ENCODE results near the gene VPS16. TPM values are rescaled to one million over a fixed set of nuclear protein-coding genes. Genes with fewer than 3 reads are reported as not detected.

VPS16 gene
- total and polyA plus RNA-seq, 11 donors, result 13.9 to 28.6 (median 19.7) TPM

- Histone ChIP-seq H3K4me1 (peaks cover 0 to 7% (median 0%) of the 10 kb centered on the region in 12 donors), H3K36me3 (no peaks in the 10 kb centered on the region), H3K27me3 (peaks cover 9 to 71% (median 32%) of the 10 kb centered on the region in 9 donors), H3K9me3 (no peaks in the 10 kb centered on the region), H3K4me3 (no peak overlapping the region), H3K27ac (no peak overlapping the region)
- 78 to 87% (median 84%) methylated on average over 4 to 11 of the region's 11 CpGs for WGBS, 4 donors
- intact Hi-C loops (cut with DNase I), result no loop called here
- no peak for ATAC-seq
- TF ChIP-seq CTCF (IDR thresholded peaks at IDR 0.05) (no peak), POLR2A (IDR thresholded peaks at IDR 0.05) (no peak)
- DNase-seq, result no peak
These were observed 45.6 kb upstream of the VPS16 start for GRCh38 chr20:2794866-2795447.

GRCh38 chr20:2795451-2795850 lies 45.1 kb upstream of the VPS16 start:
- DNase-seq, result no peak
- intact Hi-C loops (cut with DNase I), result no loop called here
- WGBS, 4 donors, result 82 to 87% (median 85%) methylated on average over 19 to 24 of the region's 24 CpGs

GRCh38 chr20:2796011-2796660 lies 44.4 kb upstream of the VPS16 start:
- intact Hi-C loops (cut with DNase I), result no loop called here
- no peak for TF ChIP-seq CTCF (IDR thresholded peaks at IDR 0.05)
- TF ChIP-seq POLR2A (IDR thresholded peaks at IDR 0.05), result no peak
- no peak for ATAC-seq
- Histone ChIP-seq H3K27ac (no peak overlapping the region), H3K27me3 (peaks cover 17 to 78% (median 42%) of the 10 kb centered on the region in 9 donors), H3K4me3 (no peak overlapping the region), H3K9me3 (peaks cover 0 to 1% (median 0%) of the 10 kb centered on the region in 12 donors), H3K36me3 (no peaks in the 10 kb centered on the region), H3K4me1 (peaks cover 0 to 19% (median 0%) of the 10 kb centered on the region in 12 donors)
- no peak for DNase-seq
- WGBS, 4 donors, result 91 to 94% (median 92%) methylated on average over 15 to 20 of the region's 20 CpGs

More at GRCh38 chr20:2795451-2795850, 45.1 kb upstream of the VPS16 start:
- Histone ChIP-seq H3K4me3 (no peak overlapping the region), H3K4me1 (peaks cover 0 to 12% (median 0%) of the 10 kb centered on the region in 12 donors), H3K27me3 (peaks cover 12 to 75% (median 37%) of the 10 kb centered on the region in 9 donors), H3K9me3 (no peaks in the 10 kb centered on the region), H3K27ac (no peak overlapping the region), H3K36me3 (no peaks in the 10 kb centered on the region)
- ATAC-seq, result no peak
- TF ChIP-seq POLR2A (IDR thresholded peaks at IDR 0.05), result no peak
- TF ChIP-seq CTCF (IDR thresholded peaks at IDR 0.05), result no peak

- Histone ChIP-seq H3K36me3 (no peaks in the 10 kb centered on the region), H3K27ac (no peak overlapping the region), H3K9me3 (peaks cover 0 to 5% (median 0%) of the 10 kb centered on the region in 12 donors), H3K27me3 (peaks cover 24 to 86% (median 51%) of the 10 kb centered on the region in 9 donors), H3K4me1 (peaks cover 0 to 23% (median 0%) of the 10 kb centered on the region in 12 donors), H3K4me3 (no peak overlapping the region)
- intact Hi-C loops (cut with DNase I), result no loop called here
- DNase-seq, result no peak
- 79 to 86% (median 84%) methylated on average over 13 to 16 of the region's 16 CpGs for WGBS, 4 donors
- ATAC-seq, result no peak
- TF ChIP-seq CTCF (IDR thresholded peaks at IDR 0.05) (no peak), POLR2A (IDR thresholded peaks at IDR 0.05) (no peak)
These were observed 43.2 kb upstream of the VPS16 start for GRCh38 chr20:2797136-2797983.

Data from heart left ventricle (tissue), 16 donors.